Left cardiac atrium (tissue), 2 donors: ENCODE results near the gene ZNF431. TPM values are rescaled to one million over a fixed set of nuclear protein-coding genes. Genes with fewer than 3 reads are reported as not detected.

ENCODE experiments used
- total RNA-seq, 2 donors: library from RNA; stranded (reverse); fragmentation: NEBNext Ultra II Directional; extraction: Animal tissue kit (Norgen Biotek cat#: 25700); gene quantifications; one replicate each; pipeline ENCODE4 v1.2.1, GENCODE V29; 2021
- donor health status: DM: no; HTN: yes; CAD: no; lungs with severe emphysema.
- donor health status: DM: yes; HTN: yes; CAD: no.

Gene ZNF431
- total RNA-seq, 2 donors from 2014 or later = 6.8 to 10.9 TPM

Other genes with a start within 250 kb of the ZNF431 start
- 1 to 10 TPM; 2.3 to 2.8 TPM for gene ZNF85, start 218.8 kb upstream of the ZNF431 start, total RNA-seq
- 1 to 10 TPM; 4.7 to 7.4 TPM for gene ZNF430, start 121.4 kb upstream of the ZNF431 start, total RNA-seq
- 1 to 10 TPM; 2.0 to 2.9 TPM for gene ZNF714, start 59.8 kb upstream of the ZNF431 start, total RNA-seq
- gene ZNF708, start 187.4 kb downstream of the ZNF431 start, total RNA-seq = 1 to 10 TPM; 5.7 to 9.4 TPM
- 1 to 10 TPM; 3.1 to 3.5 TPM for gene ZNF738, start 217.0 kb downstream of the ZNF431 start, total RNA-seq